ENCODE measurements around the gene PKHD1. TPM values are rescaled to one million over a fixed set of nuclear protein-coding genes. Genes with fewer than 3 reads are reported as not detected.

Gene PKHD1
- total and polyA plus RNA-seq, 2 of the 8 experiments (the other 6 are each of a cell fraction or from before 2014, with no cell fraction given) = 0.06 to 0.09 TPM

GRCh38 chr6:51830666-51831065, 256.7 kb downstream of the PKHD1 start:
- ChIA-PET CTCF (ENCODE audit: partially characterized antibody) (interaction anchor here (1.1 to 1.5 kb wide), 2 partner anchors 14 to 24 kb away, joined by 3 to 4 read pairs; no protein-coding TSS in a partner anchor), POLR2A (ENCODE audit: partially characterized antibody) (no interaction called here)
- H3K9me3 ChIP-seq (ENCODE audit: insufficient read depth in 2 of 2, low read depth in 1 of 2, low read length in 1 of 2) = no peaks in the 10 kb centered on the region
- no peak for DNase-seq (ENCODE audit: low read depth in 1 of 2, low spot score in 2 of 2)
- H3K56ac ChIP-seq (replicated peaks; ENCODE audit: insufficient read length, low read depth, low read length) = no peak overlapping the region
- H2AFZ ChIP-seq (ENCODE audit: low read length) = no peak overlapping the region
- no peak overlapping the region for H2BK5ac ChIP-seq (ENCODE audit: low read depth, low read length)
- no peaks in the 10 kb centered on the region for H3K27me3 ChIP-seq (replicated peaks in 1 of 4; ENCODE audit: control insufficient read depth in 3 of 4, extremely low read depth in 1 of 4, insufficient read depth in 3 of 4, low read length in 3 of 4)
- no peak overlapping the region for H2AK5ac ChIP-seq (ENCODE audit: low read depth, low read length)
- no peak overlapping the region for H4K91ac ChIP-seq (replicated peaks; ENCODE audit: insufficient read length, low read length)
- no peaks in the 10 kb centered on the region for H3K23me2 ChIP-seq (ENCODE audit: low read depth, low read length)
- no peak overlapping the region for H3K9ac ChIP-seq (replicated peaks in 1 of 4; ENCODE audit: extremely low read depth in 1 of 4, low read depth in 3 of 4, low read length in 3 of 4)
- H3K4ac ChIP-seq (replicated peaks; ENCODE audit: insufficient read length, low read depth, low read length) = no peak overlapping the region
- no peak for TF ChIP-seq CEBPB (IDR thresholded peaks at IDR 0.05; ENCODE audit: low read depth, low read length)
- no peak for TF ChIP-seq SAP30 (IDR thresholded peaks at IDR 0.05; ENCODE audit: insufficient read depth, insufficient replicate concordance, low read length)
- no peak for TF ChIP-seq RBBP5 (IDR thresholded peaks at IDR 0.05; ENCODE audit: borderline replicate concordance, low read depth, low read length)
- TF ChIP-seq, protein P1, sequence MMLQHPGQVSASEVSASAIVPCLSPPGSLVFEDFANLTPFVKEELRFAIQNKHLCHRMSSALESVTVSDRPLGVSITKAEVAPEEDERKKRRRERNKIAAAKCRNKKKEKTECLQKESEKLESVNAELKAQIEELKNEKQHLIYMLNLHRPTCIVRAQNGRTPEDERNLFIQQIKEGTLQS (IDR thresholded peaks at IDR 0.05; ENCODE audit: insufficient read depth, low read depth, low read length) = no peak
- TF ChIP-seq EZH2 (IDR thresholded peaks at IDR 0.05; ENCODE audit: low read depth, low read length, severe bottlenecking) = no peak
- no peak for TF ChIP-seq YY1 (IDR thresholded peaks at IDR 0.05; ENCODE audit: low read depth, low read length)
- TF ChIP-seq RXRA (IDR thresholded peaks at IDR 0.05; ENCODE audit: insufficient read depth, low read depth, low read length) = no peak
- TF ChIP-seq RNF2 (IDR thresholded peaks at IDR 0.05; ENCODE audit: borderline replicate concordance, low read depth, low read length, missing control alignments, poor library complexity, severe bottlenecking) = no peak
- no peak for TF ChIP-seq BRCA1 (IDR thresholded peaks at IDR 0.05; ENCODE audit: low read depth, low read length)
- TF ChIP-seq SP2 (IDR thresholded peaks at IDR 0.05; ENCODE audit: low read length) = no peak
- TF ChIP-seq SIX5 (IDR thresholded peaks at IDR 0.05; ENCODE audit: low read depth, low read length) = no peak
- H3K14ac ChIP-seq (ENCODE audit: insufficient read length) = no peak overlapping the region
- H4K5ac ChIP-seq (ENCODE audit: insufficient read length, low read depth, low read length) = no peak overlapping the region
- no peak overlapping the region for H3K4me3 ChIP-seq (ENCODE audit: extremely low read depth in 1 of 4, insufficient read depth in 2 of 4, low read depth in 3 of 4, low read length in 4 of 4)
- H3K4me2 ChIP-seq (ENCODE audit: insufficient read depth in 1 of 2, low read depth in 2 of 2, low read length in 2 of 2) = no peak overlapping the region
- H3K79me2 ChIP-seq (ENCODE audit: control insufficient read depth in 1 of 2, insufficient read depth in 2 of 2, low read length in 2 of 2) = no peaks in the 10 kb centered on the region
- H2BK120ac ChIP-seq (replicated peaks; ENCODE audit: low read depth, low read length) = no peak overlapping the region
- H3K4me1 ChIP-seq (replicated peaks in 1 of 4; ENCODE audit: control insufficient read depth in 3 of 4, insufficient read depth in 4 of 4, low read length in 3 of 4) = peaks cover 0 to 4% (median 0%) of the 10 kb centered on the region in 4 experiments; a peak in 1 of 7 replicates
- no peak overlapping the region for H2BK12ac ChIP-seq (ENCODE audit: low read depth, low read length)
- 100% methylated on average over 1 of the region's 1 CpG; no CpG with 5 or more reads in 1 of the 2 experiments for WGBS, 2 experiments (ENCODE audit: extremely low coverage in 1 of 2, insufficient coverage in 1 of 2, insufficient read length in 1 of 2, insufficient replicate concordance in 2 of 2, low coverage in 1 of 2, low lambda C conversion rate in 2 of 2, missing lambda C conversion rate in 1 of 2)
- no peaks in the 10 kb centered on the region for H4K20me1 ChIP-seq (replicated peaks in 1 of 2; ENCODE audit: control insufficient read depth in 1 of 2, insufficient read depth in 2 of 2, low read length in 2 of 2)
- H2BK15ac ChIP-seq (ENCODE audit: low read length) = no peak overlapping the region
- no peak overlapping the region for H3K27ac ChIP-seq (ENCODE audit: low read depth, low read length)
- no peak overlapping the region for H3K23ac ChIP-seq (ENCODE audit: insufficient read length)
- no peaks in the 10 kb centered on the region for H3K36me3 ChIP-seq (ENCODE audit: control insufficient read depth in 2 of 4, insufficient read depth in 4 of 4, low read length in 3 of 4)
- no peak overlapping the region for H3K18ac ChIP-seq (ENCODE audit: extremely low read depth, low read length)
- no peak for FAIRE-seq
- no peak overlapping the region for H4K8ac ChIP-seq (ENCODE audit: extremely low read depth, insufficient read depth, low read length)
- no peaks in the 10 kb centered on the region for H3K79me1 ChIP-seq (ENCODE audit: low read depth, low read length)
- no peak overlapping the region for H2BK20ac ChIP-seq (ENCODE audit: low read length)

Data from H1 (cell line).